Parathyroid adenoma (tissue), 2 donors: ENCODE measurements around the gene IQUB.
"Not testable (repeated sequence)": the region's sequence is repeated elsewhere in the genome, so short reads cannot be mapped to it uniquely, and the experiment has no call there.

Experiments
- H2AFZ ChIP-seq: fragments of 300-600 bp; sonication (generic); one replicate; pipeline ENCODE4 v1.7.0; 2017; ENCODE audit warnings: antibody characterized with exemption, mild to moderate bottlenecking
- H3K27ac ChIP-seq: fragments of 300-600 bp; sonication (generic); one replicate; pipeline ENCODE4 v1.7.0; 2017
- H3K27me3 ChIP-seq: fragments of 300-600 bp; sonication (generic); one replicate; pipeline ENCODE4 v1.7.0; 2017; ENCODE audit warnings: low read length; ENCODE audit not compliant: control insufficient read depth, insufficient read depth
- H3K36me3 ChIP-seq: fragments of 300-600 bp; sonication (generic); one replicate; pipeline ENCODE4 v1.7.0; 2017; ENCODE audit warnings: low read length; ENCODE audit not compliant: control insufficient read depth, insufficient read depth
- H3K4me1 ChIP-seq: fragments of 300-600 bp; sonication (generic); one replicate; pipeline ENCODE4 v1.7.0; 2017; ENCODE audit warnings: control low read depth
- H3K4me2 ChIP-seq: fragments of 300-600 bp; sonication (generic); one replicate; pipeline ENCODE4 v1.7.0; 2017; ENCODE audit warnings: low read length
- H3K4me3 ChIP-seq: fragments of 300-600 bp; sonication (generic); one replicate; pipeline ENCODE4 v1.7.0; 2017; ENCODE audit warnings: low read depth, low read length
- H3K79me2 ChIP-seq: fragments of 300-600 bp; sonication (generic); one replicate; pipeline ENCODE4 v1.7.0; 2017; ENCODE audit warnings: control low read depth
- H3K9ac ChIP-seq: fragments of 300-600 bp; sonication (generic); one replicate; pipeline ENCODE4 v1.7.0; 2017; ENCODE audit warnings: mild to moderate bottlenecking
- H3K9me3 ChIP-seq: fragments of 300-600 bp; sonication (generic); one replicate; pipeline ENCODE4 v1.7.0; 2017; ENCODE audit warnings: low read length; ENCODE audit not compliant: control insufficient read depth
- TF ChIP-seq, protein P1 (sequence below): fragments of 300-600 bp; sonication (generic); IDR thresholded peaks from one replicate; pipeline ENCODE4 v1.7.0; 2017; ENCODE audit warnings: antibody characterized with exemption, mild to moderate bottlenecking
- donor health status: primary hyperparathyroidism.

Gene IQUB

DNA sequence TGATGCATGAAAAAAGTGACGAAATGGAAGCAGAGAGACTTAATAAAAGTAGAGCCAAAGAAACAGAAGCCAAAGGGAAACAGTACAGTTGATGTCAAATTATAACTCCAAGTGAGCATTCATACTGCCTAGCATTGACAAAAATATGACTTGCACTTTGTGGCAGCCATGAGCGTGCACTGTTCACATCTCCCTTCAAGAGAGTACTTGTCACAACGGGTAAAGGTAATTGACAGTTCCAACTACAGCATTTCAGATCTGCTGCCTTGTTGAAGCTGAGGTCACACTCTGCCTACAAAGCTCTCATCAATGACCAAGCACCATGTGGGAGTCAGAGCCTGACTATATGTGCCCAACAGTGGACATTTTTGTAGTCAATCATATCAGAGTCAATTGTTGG is 54.3 kb downstream of the IQUB start:
- no peak overlapping the region for H3K9ac ChIP-seq
- no peaks in the 10 kb centered on the region for H3K4me1 ChIP-seq
- H3K4me2 ChIP-seq: no peak overlapping the region
- H3K27me3 ChIP-seq: no peaks in the 10 kb centered on the region
- H3K36me3 ChIP-seq: no peaks in the 10 kb centered on the region
- no peak overlapping the region for H3K4me3 ChIP-seq
- H3K27ac ChIP-seq: no peak overlapping the region
- TF ChIP-seq, protein P1, sequence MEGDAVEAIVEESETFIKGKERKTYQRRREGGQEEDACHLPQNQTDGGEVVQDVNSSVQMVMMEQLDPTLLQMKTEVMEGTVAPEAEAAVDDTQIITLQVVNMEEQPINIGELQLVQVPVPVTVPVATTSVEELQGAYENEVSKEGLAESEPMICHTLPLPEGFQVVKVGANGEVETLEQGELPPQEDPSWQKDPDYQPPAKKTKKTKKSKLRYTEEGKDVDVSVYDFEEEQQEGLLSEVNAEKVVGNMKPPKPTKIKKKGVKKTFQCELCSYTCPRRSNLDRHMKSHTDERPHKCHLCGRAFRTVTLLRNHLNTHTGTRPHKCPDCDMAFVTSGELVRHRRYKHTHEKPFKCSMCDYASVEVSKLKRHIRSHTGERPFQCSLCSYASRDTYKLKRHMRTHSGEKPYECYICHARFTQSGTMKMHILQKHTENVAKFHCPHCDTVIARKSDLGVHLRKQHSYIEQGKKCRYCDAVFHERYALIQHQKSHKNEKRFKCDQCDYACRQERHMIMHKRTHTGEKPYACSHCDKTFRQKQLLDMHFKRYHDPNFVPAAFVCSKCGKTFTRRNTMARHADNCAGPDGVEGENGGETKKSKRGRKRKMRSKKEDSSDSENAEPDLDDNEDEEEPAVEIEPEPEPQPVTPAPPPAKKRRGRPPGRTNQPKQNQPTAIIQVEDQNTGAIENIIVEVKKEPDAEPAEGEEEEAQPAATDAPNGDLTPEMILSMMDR: no peak
- H3K79me2 ChIP-seq: peaks cover 6% of the 10 kb centered on the region
- no peak overlapping the region for H2AFZ ChIP-seq
- no peaks in the 10 kb centered on the region for H3K9me3 ChIP-seq

DNA sequence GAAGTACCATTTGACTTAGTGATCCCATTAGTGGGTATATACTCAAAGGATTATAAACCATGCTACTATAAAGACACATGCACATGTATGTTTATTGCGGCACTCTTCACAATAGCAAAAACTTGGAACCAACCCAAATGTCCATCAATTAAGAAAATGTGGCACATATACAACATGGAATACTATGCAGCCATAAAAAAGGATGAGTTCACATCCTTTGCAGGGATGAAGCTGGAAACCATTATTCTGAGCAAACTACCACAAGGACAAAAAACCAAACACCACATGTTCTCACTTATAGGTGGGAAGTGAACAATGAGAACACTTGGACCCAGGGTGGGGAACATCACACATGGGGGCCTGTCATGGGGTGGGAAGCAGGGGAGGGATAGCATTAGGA is 56.3 kb downstream of the IQUB start:
- H3K4me3 ChIP-seq, H3K9me3 ChIP-seq, H3K9ac ChIP-seq, H2AFZ ChIP-seq, H3K4me1 ChIP-seq, H3K79me2 ChIP-seq, H3K27ac ChIP-seq, H3K27me3 ChIP-seq, H3K36me3 ChIP-seq, H3K4me2 ChIP-seq: not testable (repeated sequence)

DNA sequence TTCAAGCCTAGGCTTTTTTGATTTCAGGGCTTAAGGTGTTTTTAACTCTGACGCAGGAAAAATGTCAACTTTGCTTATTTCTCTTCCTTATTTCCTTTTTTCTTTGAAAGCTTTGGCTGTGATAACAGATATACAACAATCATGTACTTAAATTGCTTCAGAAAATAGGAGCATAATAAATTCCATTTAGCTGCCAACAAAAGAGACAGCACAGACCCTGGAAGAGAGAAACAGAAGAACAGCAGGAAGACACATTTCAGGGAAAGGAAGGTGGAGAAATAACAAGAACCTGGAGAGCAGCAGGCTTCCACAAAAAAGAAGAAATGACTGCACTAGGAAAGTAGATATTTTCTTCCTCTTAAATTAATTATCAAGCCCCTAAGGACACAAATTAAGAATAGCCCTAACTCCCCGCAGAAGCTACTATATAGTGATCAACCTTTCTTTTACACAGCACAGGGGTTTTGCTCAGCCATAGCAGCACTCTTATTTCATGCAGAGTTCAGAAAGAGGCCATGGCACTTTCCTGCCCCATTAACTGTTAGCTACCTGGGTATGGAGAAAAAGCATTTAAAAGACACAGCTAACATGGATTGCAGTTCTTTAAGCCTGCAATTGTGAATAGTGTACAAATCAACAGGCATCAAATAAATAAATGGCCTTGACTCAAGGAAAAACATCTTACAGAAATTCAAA is 61.5 kb downstream of the IQUB start:
- no peaks in the 10 kb centered on the region for H3K4me1 ChIP-seq

DNA sequence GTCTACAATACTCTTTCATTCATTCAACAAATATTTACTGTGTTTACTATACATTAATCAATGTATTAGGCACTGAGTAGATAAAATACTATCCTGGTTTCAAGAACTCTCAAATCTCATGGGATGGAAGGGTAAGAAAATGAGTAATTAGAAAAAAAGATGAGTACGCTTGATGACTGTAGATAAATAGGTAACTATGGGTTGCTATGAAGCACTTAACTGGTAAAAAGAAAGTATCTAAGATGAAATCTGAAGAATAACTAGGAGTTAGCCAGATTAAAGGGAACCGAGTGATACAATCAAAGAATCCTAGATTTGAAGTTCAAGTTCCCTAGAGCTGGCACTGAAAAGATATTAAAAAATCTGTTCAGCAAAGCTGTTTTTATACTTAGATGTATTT is 62.1 kb downstream of the IQUB start:
- Histone ChIP-seq H3K27me3 (no peaks in the 10 kb centered on the region), H3K36me3 (no peaks in the 10 kb centered on the region), H3K9ac (no peak overlapping the region), H3K9me3 (no peaks in the 10 kb centered on the region), H2AFZ (no peak overlapping the region), H3K4me2 (no peak overlapping the region), H3K4me3 (no peak overlapping the region), H3K4me1 (no peaks in the 10 kb centered on the region), H3K79me2 (no peaks in the 10 kb centered on the region), H3K27ac (no peak overlapping the region)
- TF ChIP-seq, protein P1: no peak

More for the DNA sequence above, 61.5 kb downstream of the IQUB start:
- H3K9ac ChIP-seq: no peak overlapping the region
- H3K27me3 ChIP-seq: no peaks in the 10 kb centered on the region
- H3K36me3 ChIP-seq: no peaks in the 10 kb centered on the region
- no peak overlapping the region for H3K4me3 ChIP-seq
- no peak overlapping the region for H3K27ac ChIP-seq
- H3K9me3 ChIP-seq: no peaks in the 10 kb centered on the region
- H3K4me2 ChIP-seq: no peak overlapping the region
- peaks cover 2% of the 10 kb centered on the region for H3K79me2 ChIP-seq
- no peak overlapping the region for H2AFZ ChIP-seq
- TF ChIP-seq, protein P1: no peak

DNA sequence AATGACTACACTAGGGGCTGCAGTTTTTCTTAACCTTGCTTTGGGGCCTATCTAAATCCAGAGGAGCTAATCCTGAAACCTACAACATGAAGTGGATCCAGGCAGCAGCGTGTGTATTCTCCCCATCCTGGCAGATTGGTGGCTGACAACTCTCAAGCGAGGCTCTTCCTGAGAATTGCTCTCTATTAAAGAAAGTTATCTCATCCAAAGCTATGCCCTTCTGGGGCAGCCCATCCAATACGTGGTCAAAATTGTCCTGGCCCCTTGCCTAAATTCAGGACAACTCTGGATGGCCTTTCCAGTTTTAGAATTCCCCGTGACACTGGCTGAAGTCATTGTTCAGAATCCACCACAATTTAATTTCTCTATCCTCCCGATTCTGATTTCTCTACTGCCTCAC is 66.1 kb downstream of the IQUB start:
- H3K36me3 ChIP-seq: no peaks in the 10 kb centered on the region
- TF ChIP-seq, protein P1: no peak
- H3K9ac ChIP-seq: no peak overlapping the region
- no peaks in the 10 kb centered on the region for H3K9me3 ChIP-seq
- H2AFZ ChIP-seq: no peak overlapping the region
- no peaks in the 10 kb centered on the region for H3K4me1 ChIP-seq
- no peak overlapping the region for H3K4me3 ChIP-seq
- no peaks in the 10 kb centered on the region for H3K79me2 ChIP-seq
- H3K4me2 ChIP-seq: no peak overlapping the region
- no peak overlapping the region for H3K27ac ChIP-seq
- H3K27me3 ChIP-seq: no peaks in the 10 kb centered on the region
